Activated CD4-positive, alpha-beta memory T cell treated with anti-CD3 and anti-CD28 coated beads, Interleukin-2, amount 10 ng/mL, durations not matched to agents 7 days and 5 days (primary cell): Measurements from ENCODE around the gene LRRN2. TPM values are rescaled to one million over a fixed set of nuclear protein-coding genes. Genes with fewer than 3 reads are reported as not detected.
A peak's percentile ranks its signal among the peaks of the same experiment; 100 is the strongest.
"Not testable (repeated sequence)": the region's sequence is repeated elsewhere in the genome, so short reads cannot be mapped to it uniquely, and the experiment has no call there.

Source experiments
- CTCF ChIA-PET: fragments of 350-600 bp; sonication (Branson Sonifier 250); formaldehyde crosslinking; loops from one replicate; lab custom pipeline; 2021; ENCODE audit warnings: antibody characterized with exemption, inconsistent platforms; lab: Charles Lee
- POLR2A ChIA-PET: fragments of 350-600 bp; sonication (Branson Sonifier 250); formaldehyde crosslinking; loops from one replicate; lab custom pipeline; 2021; ENCODE audit warnings: antibody characterized with exemption; lab: Charles Lee
- DNase-seq: peaks from one replicate; pipeline ENCODE4 v3.0.0-alpha.2; 2020
- H3K27ac Mint-ChIP-seq: one replicate; pipeline ENCODE4 v1.8.0; 2021; ENCODE audit warnings: mild to moderate bottlenecking, mixed read lengths
- H3K27me3 Mint-ChIP-seq: one replicate; pipeline ENCODE4 v1.8.0; 2021; ENCODE audit warnings: mixed read lengths
- H3K36me3 Mint-ChIP-seq: one replicate; pipeline ENCODE4 v1.8.0; 2021; ENCODE audit warnings: low read depth, mixed read lengths
- H3K4me1 Mint-ChIP-seq: one replicate; pipeline ENCODE4 v1.8.0; 2021; ENCODE audit warnings: mixed read lengths
- H3K4me3 Mint-ChIP-seq: one replicate; pipeline ENCODE4 v1.8.0; 2021; ENCODE audit warnings: mild to moderate bottlenecking, mixed read lengths
- H3K9me3 Mint-ChIP-seq: one replicate; pipeline ENCODE4 v1.8.0; 2021; ENCODE audit warnings: mixed read lengths
- total RNA-seq, 2 experiments: library from RNA; stranded (reverse); gene quantifications; one replicate each; pipeline ENCODE4 v1.2.3, GENCODE V29; 2021

LRRN2 gene
- total RNA-seq = under 1 TPM; 0.10 to 0.25 TPM

- ChIA-PET POLR2A (no interaction called here), CTCF (interaction anchor here (1.8 kb wide), 1 partner anchor 122 kb away, joined by 10 read pairs; no protein-coding TSS in a partner anchor)
- H3K36me3 Mint-ChIP-seq = no peaks in the 10 kb centered on the region
- H3K27ac Mint-ChIP-seq = no peak within 1 kb of the TSS
- H3K4me1 Mint-ChIP-seq = peaks cover 11% of the 10 kb centered on the region
- H3K27me3 Mint-ChIP-seq = peaks cover 54% of the 10 kb centered on the region
- no peak for DNase-seq
- H3K4me3 Mint-ChIP-seq = peak within 1 kb of the TSS; percentile 47
- no peaks in the 10 kb centered on the region for H3K9me3 Mint-ChIP-seq
Observed at GRCh38 chr1:204685236-204686006, at the start of gene LRRN2. TSS of gene LRRN2 (minus strand) at chr1:204685738. CDS start at chr1:204619992, 65,746 bp downstream.

DNA sequence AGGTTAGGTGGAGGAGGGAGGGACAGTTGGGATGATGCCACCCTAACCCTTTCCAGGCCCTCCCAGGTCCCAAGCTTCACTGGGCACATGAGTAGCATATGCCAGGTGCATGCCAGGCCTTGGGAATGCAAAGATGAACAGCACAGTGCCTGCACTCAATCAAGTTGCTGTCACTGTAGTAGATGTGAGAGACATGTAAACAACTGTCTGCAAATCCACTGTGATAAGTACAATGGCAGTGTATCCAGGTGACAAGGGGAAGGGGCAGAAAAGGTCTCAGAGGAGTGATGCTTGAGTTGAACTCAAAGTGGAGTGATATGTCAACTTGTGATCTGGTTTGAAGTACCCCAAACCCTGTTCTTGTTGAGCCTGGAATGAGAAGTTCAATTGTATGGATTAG, 49.5 kb upstream of the LRRN2 start:
- DNase-seq = no peak
- ChIA-PET CTCF (interaction anchor here (0.9 kb wide), 1 partner anchor 12 kb away, joined by 3 read pairs; no protein-coding TSS in a partner anchor), POLR2A (no interaction called here)
- Mint-ChIP-seq H3K4me3 (no peak overlapping the region), H3K27ac (no peak overlapping the region), H3K9me3 (peaks cover 2% of the 10 kb centered on the region), H3K36me3 (no peaks in the 10 kb centered on the region), H3K27me3 (peaks cover 55% of the 10 kb centered on the region), H3K4me1 (no peaks in the 10 kb centered on the region)

DNA sequence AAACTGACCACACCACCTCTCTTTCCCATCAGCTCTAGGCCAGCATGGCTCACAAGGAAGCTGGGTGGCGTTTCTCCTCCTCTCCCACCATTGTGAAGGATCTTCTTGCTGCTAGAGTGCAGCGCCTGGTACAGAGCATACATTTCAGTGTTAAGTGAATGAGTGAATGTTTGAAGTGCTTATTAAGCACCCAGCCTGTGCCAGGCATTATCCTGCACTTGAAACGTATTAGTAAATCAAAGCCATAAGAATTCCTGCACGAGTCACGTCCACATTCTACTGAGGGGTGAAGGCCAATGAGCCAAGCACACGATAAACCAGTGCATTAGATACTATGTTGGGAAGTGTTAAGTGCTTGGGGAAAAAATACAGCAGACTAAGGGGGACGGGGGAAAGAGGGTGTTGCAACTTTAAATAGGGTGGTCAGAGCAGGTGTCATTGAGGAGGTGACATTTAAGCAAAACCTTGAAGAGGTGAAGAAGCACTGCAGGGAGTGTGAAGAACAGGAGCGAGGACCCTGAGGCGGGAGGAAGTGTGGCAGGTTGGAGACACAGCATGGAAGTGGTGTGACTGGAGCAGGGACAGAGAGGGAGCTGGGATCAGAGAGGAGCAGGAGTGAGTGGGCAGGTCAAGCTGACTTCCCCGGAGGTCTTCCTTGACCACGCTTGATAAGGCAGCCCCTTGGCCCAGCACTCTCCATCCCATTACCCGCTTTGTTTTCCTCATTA, 48.5 kb upstream of the LRRN2 start:
- Mint-ChIP-seq H3K4me3 (no peak overlapping the region), H3K27ac (no peak overlapping the region), H3K4me1 (no peaks in the 10 kb centered on the region), H3K36me3 (no peaks in the 10 kb centered on the region), H3K27me3 (peaks cover 48% of the 10 kb centered on the region), H3K9me3 (peaks cover 2% of the 10 kb centered on the region)
- ChIA-PET POLR2A (no interaction called here), CTCF (no interaction called here)
- DNase-seq = no peak

DNA sequence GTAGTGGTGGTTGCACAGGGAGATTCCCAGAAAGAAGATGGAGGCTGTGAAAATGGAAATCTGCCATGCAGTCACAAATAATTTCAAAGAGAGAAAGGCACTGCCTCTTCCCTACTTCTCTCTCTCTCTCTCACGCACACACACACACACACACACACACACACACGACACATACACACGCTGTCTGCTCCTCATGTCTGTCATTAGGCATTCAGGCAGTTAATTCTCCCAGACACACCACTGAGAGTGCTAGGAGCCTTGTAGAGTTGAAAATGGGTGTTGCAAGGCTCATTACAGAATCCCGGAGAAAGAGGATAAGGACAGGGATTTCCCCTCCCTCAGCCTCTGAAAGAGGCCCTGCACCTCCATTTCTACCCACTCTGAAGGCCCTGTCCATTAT, 47.8 kb upstream of the LRRN2 start:
- peaks cover 45% of the 10 kb centered on the region for H3K27me3 Mint-ChIP-seq
- POLR2A ChIA-PET = no interaction called here
- H3K4me1 Mint-ChIP-seq = no peaks in the 10 kb centered on the region
- H3K27ac Mint-ChIP-seq = no peak overlapping the region
- CTCF ChIA-PET = interaction anchor here (1.6 kb wide), 1 partner anchor 74 kb away, joined by 6 read pairs; no protein-coding TSS in a partner anchor
- H3K9me3 Mint-ChIP-seq = no peaks in the 10 kb centered on the region
- no peak for DNase-seq
- no peaks in the 10 kb centered on the region for H3K36me3 Mint-ChIP-seq
- no peak overlapping the region for H3K4me3 Mint-ChIP-seq

DNA sequence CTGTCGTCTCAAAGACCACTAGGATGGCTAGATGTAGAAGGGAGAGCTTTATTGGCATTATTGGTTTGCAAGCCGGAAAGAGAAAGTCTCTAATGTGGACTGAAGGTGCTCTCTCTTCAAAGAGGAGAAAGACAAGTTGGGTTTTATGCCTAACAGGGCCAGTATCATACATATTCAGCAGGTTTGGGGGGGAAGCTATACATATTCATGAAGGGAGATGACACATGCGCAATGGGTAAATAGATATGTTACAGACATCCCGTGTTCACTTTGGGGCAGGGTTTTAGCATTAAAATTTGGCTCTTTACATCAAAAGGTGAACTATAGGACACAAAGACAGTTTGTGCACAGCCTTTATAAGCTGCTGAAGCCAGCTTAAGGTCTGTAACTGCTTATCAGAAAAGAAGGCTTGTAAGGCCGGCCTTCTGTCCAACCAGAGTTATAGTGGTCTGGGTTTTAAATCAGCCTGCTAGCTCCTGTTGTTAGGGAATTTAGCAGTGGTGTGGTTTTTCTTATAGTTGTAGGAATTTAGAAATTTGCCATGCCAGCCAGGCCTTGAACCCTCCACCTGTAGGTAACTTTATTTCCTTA, 46.5 kb upstream of the LRRN2 start:
- H3K4me1 Mint-ChIP-seq = no peaks in the 10 kb centered on the region
- no peaks in the 10 kb centered on the region for H3K9me3 Mint-ChIP-seq
- H3K4me3 Mint-ChIP-seq = no peak overlapping the region
- no peak for DNase-seq
- POLR2A ChIA-PET = no interaction called here
- H3K27ac Mint-ChIP-seq = no peak overlapping the region
- H3K36me3 Mint-ChIP-seq = no peaks in the 10 kb centered on the region
- peaks cover 42% of the 10 kb centered on the region for H3K27me3 Mint-ChIP-seq
- CTCF ChIA-PET = interaction anchor here (1.6 to 2.0 kb wide), 2 partner anchors 32 to 75 kb away, joined by 5 to 6 read pairs; no protein-coding TSS in a partner anchor

- Mint-ChIP-seq H3K4me1 (peaks cover under 1% of the 10 kb centered on the region), H3K4me3 (no peak overlapping the region), H3K36me3 (no peaks in the 10 kb centered on the region), H3K9me3 (no peaks in the 10 kb centered on the region), H3K27me3 (peaks cover 40% of the 10 kb centered on the region), H3K27ac (no peak overlapping the region)
- POLR2A ChIA-PET = no interaction called here
- DNase-seq = no peak
- CTCF ChIA-PET = interaction anchor here (2.0 kb wide), 1 partner anchor 32 kb away, joined by 5 read pairs; no protein-coding TSS in a partner anchor
Observed at GRCh38 chr1:204731509-204731908, 46.0 kb upstream of the LRRN2 start.

GRCh38 chr1:204730826-204731459, 45.4 kb upstream of the LRRN2 start:
- no peaks in the 10 kb centered on the region for H3K36me3 Mint-ChIP-seq
- ChIA-PET POLR2A (no interaction called here), CTCF (interaction anchor here (2.0 kb wide), 1 partner anchor 33 kb away, joined by 5 read pairs; no protein-coding TSS in a partner anchor)
- DNase-seq = no peak
- H3K4me1 Mint-ChIP-seq = peaks cover 4% of the 10 kb centered on the region
- no peak overlapping the region for H3K27ac Mint-ChIP-seq
- peaks cover 38% of the 10 kb centered on the region for H3K27me3 Mint-ChIP-seq
- H3K4me3 Mint-ChIP-seq = no peak overlapping the region
- H3K9me3 Mint-ChIP-seq = no peaks in the 10 kb centered on the region

DNA sequence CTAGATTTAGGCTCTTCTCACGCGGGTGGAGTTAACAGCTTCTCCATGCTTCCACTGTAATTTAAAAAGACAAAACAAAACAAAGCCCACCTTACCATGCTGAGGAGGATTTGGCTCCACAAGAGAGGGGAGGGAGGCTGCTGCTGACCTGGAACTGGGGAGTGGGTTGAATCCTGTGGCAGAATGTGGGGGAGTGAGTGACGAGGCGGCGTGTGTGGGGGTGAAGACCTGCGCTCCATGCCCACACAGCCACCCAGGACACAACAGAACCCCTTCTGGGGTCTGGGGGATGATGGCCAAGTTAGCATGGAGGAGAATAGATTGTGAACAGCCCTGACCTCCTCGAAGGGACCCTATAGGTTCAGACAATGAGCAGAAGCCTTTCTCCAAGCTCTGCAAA, 44.0 kb upstream of the LRRN2 start:
- ChIA-PET CTCF (no interaction called here), POLR2A (no interaction called here)
- H3K4me3 Mint-ChIP-seq = no peak overlapping the region
- H3K36me3 Mint-ChIP-seq = no peaks in the 10 kb centered on the region
- DNase-seq = no peak
- no peaks in the 10 kb centered on the region for H3K9me3 Mint-ChIP-seq
- peaks cover 4% of the 10 kb centered on the region for H3K4me1 Mint-ChIP-seq
- peaks cover 34% of the 10 kb centered on the region for H3K27me3 Mint-ChIP-seq
- no peak overlapping the region for H3K27ac Mint-ChIP-seq

DNA sequence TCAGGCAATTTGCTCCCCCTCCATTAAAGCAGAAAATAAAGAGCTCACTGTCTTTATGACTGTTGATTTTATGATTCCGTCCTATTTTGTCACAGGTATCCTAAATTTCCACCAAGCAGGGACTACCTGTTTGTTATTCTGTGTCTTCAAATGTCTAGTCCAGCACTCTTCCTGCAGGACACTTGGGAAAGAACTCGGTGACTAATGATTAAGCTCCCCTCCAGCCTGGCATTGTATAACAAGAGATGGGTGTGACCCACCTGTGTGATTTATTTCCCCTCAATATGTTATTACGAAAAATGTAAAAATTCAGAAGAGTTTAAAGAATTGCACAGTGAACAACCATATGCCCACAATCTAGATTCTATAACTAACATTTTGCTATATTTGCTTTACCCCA, 42.9 kb upstream of the LRRN2 start:
- no peak overlapping the region for H3K4me3 Mint-ChIP-seq
- H3K4me1 Mint-ChIP-seq = peaks cover 4% of the 10 kb centered on the region
- H3K9me3 Mint-ChIP-seq = no peaks in the 10 kb centered on the region
- ChIA-PET CTCF (interaction anchor here (1.4 kb wide), 1 partner anchor 79 kb away, joined by 5 read pairs; no protein-coding TSS in a partner anchor), POLR2A (no interaction called here)
- peaks cover 37% of the 10 kb centered on the region for H3K27me3 Mint-ChIP-seq
- H3K36me3 Mint-ChIP-seq = no peaks in the 10 kb centered on the region
- no peak overlapping the region for H3K27ac Mint-ChIP-seq
- no peak for DNase-seq

- DNase-seq = no peak
- ChIA-PET CTCF (interaction anchor here (1.4 kb wide), 1 partner anchor 79 kb away, joined by 5 read pairs; no protein-coding TSS in a partner anchor), POLR2A (no interaction called here)
- no peak overlapping the region for H3K27ac Mint-ChIP-seq
- no peaks in the 10 kb centered on the region for H3K9me3 Mint-ChIP-seq
- no peak overlapping the region for H3K4me3 Mint-ChIP-seq
- peaks cover 37% of the 10 kb centered on the region for H3K27me3 Mint-ChIP-seq
- H3K36me3 Mint-ChIP-seq = no peaks in the 10 kb centered on the region
- H3K4me1 Mint-ChIP-seq = peaks cover 4% of the 10 kb centered on the region
Observed at GRCh38 chr1:204728045-204728444, 42.5 kb upstream of the LRRN2 start.

GRCh38 chr1:204727438-204727837, 41.9 kb upstream of the LRRN2 start:
- H3K9me3 Mint-ChIP-seq, DNase-seq, H3K4me3 Mint-ChIP-seq, H3K4me1 Mint-ChIP-seq, H3K36me3 Mint-ChIP-seq, H3K27ac Mint-ChIP-seq, POLR2A ChIA-PET: not testable (repeated sequence)
- CTCF ChIA-PET = interaction anchor here (1.4 kb wide), 1 partner anchor 80 kb away, joined by 5 read pairs; no protein-coding TSS in a partner anchor
- peaks cover 31% of the 10 kb centered on the region for H3K27me3 Mint-ChIP-seq

- Mint-ChIP-seq H3K27ac (no peak overlapping the region), H3K27me3 (peaks cover 26% of the 10 kb centered on the region), H3K4me1 (peaks cover 4% of the 10 kb centered on the region), H3K36me3 (no peaks in the 10 kb centered on the region), H3K9me3 (no peaks in the 10 kb centered on the region), H3K4me3 (no peak overlapping the region)
- ChIA-PET POLR2A (no interaction called here), CTCF (no interaction called here)
- DNase-seq = no peak
Observed at GRCh38 chr1:204726478-204726877, 40.9 kb upstream of the LRRN2 start.
